HG03565 (cell line): Measurements from ENCODE around the gene KCNK16.

ENCODE experiments used
- ATAC-seq: cut with Tn5 transposase; IDR thresholded peaks from one replicate; pipeline ENCODE4 v1.9.1; 2021; ENCODE audit warnings: mild to moderate bottlenecking, moderate library complexity; ENCODE audit not compliant: unreplicated experiment

KCNK16 gene

DNA sequence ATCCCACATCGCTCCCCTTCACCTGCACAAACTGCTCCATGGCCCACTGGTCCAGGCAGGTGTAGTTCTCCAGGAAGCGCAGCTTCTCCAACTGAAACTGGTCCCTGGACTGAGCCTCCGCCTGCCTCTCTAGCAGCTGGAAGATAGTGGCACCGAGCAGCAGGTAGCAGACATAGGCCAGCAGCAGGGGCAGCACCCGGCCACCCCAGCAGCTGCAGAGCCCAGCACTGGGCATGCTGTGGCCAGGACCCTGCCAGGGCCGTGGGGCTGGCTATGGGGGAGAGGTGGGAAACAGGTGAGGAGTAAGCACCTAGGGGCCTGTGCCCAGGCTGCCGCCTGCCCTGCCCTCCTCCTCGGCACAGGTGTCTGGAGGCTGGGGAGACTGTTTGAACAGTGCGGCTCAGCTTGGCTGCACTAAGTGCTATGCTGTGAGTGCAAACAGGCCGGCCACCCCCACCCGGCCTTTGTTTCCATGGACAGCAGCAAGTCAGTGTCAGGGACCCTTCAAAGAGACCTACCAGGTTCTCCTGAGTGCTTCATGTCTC, at the start of gene KCNK16:
Gene KCNK16, minus strand, starts transcription at position 397 of the 545 bp plus-strand sequence. Its CDS starts 162 bp downstream, at position 235.
- ATAC-seq = no peak

DNA sequence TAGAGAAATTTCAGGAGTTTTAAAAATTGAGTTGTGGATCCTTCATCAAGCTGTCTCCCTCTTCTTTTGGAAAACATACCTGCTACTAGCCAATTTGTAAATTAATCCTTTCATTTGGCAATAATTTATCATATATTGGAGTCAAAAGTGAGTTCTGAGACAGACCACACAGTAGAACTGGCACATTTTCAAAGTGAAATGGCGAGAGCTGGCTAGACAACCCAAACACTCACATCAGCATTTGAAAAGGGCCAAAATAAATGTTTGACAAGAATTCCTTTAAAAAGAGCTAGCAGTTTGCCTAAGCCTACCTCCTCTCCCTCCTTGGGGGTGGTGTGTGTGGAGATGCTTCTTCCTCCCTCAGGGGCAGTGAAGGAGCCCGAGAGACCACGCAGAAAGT, 47.9 kb upstream of the KCNK16 start:
- no peak for ATAC-seq

DNA sequence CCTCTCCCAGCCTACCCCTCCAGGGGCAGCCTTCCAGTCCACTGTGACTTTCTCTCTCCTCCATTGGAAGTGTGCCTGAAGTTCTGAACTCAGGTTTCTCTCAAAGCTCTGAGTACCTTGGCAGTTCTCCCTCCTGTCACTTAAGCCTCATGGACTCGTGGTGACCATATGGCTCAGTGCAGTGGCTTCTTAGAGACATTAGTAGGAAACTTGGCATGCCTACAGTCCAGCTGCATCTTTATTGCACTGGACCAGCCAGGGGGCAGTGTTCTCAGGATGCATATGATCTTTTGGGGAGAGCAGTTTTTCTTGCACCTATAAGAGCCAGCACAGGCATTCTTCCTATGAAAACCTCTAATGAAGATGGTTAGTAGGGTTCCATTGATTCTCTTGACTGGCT, 47.5 kb upstream of the KCNK16 start:
- no peak for ATAC-seq

DNA sequence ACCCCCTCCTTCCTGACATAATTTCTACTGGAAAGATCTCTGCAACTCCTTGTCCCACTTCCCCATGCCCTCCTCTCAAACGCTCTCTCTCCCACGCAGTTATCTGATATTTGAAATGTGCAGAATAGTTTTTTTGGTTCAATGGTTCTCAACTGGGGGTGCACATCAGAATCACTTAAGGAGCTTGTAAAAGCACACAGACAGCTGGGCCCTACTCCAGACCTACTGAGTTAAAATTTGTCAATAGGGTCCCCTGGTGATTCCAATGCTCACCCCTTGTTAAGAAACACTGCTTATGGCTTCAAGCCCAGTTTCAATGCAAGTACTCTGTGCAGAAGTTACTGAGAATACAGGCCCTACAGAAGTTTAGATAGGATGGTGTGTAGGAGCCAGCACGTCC, 45.2 kb upstream of the KCNK16 start:
- ATAC-seq = no peak

DNA sequence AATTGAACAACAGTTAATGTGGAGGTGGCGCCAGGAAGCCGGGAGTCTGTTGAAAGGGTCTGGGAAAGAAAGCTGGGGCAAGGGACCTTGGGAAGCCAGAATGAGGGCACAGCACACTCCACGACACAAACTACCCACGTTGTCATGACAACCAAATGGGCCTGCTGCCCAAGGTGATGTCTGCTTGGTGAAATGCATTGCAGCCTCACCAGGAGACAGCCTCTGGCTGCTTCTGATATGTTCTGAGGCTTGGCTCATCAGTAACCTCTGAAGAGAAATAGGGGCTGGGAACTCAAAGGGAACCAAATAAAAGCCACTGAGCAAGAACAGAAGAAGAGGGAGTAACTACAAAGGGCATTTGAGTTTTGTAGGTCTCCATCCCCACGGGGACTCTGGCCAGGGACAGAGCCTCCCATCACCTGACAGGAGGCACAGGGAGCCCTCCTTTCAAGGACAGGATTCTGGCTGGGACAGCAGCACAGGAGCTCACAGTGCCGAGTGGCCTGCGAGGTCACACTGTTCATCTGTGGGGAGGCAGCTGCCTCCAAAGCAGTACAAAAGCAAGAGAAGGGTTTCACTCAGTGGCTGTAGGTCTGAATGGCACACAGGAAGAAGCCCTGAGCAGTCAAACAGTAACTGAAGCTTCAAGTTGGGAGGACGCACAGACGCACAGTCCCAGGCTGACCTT, 44.6 kb upstream of the KCNK16 start:
- ATAC-seq = no peak

DNA sequence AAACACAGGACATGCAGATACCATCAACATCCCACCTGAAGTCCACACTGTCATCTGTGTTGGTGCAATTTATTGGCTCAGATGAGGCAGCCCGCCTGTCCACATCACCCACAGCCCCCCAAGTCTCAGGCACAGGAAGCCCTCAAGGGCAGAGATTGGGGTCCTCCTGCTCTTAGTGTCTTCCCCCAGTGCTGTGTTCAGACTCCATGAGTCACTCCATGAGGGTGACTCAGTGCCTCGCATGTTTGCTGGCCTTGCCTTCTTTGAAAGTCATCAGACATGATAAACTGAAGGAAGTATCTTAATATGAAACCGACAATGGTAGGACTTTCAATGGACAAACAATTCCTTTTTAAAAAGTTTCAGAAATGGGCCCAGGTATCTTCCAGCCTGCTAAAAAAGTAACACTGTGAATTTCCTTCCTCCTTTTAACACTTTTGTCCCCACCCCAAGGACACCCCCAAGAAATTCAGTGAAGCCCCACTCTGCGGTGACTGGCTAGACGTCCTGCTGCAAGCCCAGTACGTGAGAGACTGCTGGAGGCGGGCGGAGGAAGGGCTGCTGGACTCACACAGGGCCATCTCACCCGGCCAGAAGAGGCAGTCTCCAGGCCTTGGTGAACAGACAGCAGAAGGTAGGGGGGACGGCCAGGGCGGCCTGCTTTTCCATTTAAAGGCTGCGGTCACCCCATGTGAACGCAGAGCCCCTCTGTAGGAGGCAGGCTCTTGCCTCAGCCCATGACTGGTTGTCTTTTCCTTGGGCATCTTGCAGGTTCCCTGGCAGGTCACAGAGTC, 43.0 kb upstream of the KCNK16 start:
- ATAC-seq = no peak

DNA sequence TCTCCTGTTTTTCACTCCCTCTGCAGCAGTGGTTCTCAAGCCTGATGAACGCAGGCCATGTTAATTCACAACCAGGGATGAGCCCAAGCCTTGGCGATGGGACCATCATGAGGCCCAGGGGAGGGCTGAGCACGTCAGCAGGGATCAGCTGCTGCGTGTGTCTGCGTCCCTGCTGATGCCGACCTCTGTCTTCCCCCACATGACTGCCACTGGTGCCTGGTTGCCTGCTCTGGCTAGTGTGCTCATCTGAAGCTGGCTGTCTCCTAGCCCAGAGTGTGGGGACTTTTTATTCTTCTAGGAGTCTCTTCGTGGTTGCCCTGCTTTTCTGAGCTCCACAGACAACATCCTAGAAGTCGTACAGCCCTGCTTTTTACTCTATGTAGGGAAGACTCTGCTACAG, 40.8 kb upstream of the KCNK16 start:
- ATAC-seq = no peak

DNA sequence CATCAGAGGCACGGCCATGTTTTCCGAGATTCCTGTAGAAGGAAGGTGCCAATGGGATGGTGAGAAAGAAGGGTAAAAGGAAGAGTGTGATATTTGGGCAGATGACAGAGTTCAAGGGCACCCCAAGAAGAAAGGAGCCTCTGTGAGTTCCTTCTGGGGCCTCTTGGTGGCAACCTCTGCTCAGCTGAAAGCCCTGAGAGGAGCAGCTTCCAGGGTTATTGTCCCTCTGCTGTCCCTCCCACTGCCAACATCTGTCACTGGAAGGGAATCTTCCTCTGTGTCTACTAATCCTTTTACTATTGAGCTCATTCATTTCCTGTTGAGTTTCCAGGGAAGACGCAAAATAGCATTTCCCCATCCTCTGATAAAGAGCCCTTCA, 40.0 kb upstream of the KCNK16 start:
- ATAC-seq = no peak

DNA sequence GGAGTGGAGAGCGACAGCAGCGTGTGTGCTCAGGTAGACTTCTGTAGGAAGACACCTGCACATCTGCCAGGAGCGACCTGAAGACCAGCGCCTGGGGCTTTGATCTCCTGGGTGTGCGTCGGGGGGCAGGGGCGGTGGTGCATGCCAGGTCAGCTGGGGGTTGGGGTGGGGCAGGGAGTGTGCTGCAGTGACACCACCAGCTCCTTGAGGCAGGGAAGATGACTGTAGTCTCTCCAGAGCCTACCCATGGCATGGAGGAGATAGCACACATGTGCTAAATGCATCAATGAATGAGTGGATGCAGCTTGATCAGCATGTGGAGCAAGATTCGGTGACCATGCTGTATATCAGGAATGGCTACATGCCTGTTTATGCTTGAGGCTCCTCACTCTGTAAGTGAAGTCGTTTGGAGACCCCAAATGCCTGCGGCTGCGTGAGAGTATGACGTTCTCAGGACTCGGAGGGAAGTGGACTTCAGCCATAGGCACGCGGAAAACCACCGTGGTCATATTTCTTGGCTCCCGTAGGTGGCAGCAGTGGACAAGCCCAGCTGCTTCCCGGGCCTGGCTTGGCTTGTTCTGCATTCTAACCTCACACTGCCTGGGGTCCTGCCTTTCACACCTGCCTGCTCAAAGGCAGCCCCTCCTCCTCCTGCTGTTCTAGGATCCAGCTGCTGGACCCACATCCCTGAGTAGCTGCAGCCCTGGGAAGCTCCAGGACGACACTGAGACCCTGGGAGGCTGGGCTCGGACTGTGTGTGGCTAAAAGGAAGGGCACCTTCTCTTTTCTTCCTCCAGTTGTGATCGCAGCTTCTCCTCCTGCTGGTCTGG, 39.4 kb upstream of the KCNK16 start:
- peak; percentile 76 for ATAC-seq

DNA sequence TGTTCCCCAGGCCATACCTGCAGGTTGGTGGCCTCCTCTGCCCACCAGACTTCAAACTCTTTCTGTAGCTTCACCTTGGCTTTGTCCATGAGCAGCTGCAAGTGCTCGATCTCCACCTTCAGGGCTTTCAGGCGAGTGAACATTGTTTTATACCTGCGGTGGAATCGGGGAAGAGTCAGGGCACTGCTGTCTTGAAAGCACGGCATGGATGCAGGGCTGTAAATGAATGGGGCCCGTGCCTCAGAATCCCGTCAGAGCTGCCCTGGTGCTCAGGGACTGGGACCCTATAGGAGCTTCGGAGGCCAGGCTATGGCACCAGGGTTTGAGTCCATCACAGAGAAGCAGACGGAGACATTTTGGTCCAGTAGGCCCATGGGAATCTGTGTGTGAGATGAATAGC, 37.9 kb upstream of the KCNK16 start:
- ATAC-seq = no peak

DNA sequence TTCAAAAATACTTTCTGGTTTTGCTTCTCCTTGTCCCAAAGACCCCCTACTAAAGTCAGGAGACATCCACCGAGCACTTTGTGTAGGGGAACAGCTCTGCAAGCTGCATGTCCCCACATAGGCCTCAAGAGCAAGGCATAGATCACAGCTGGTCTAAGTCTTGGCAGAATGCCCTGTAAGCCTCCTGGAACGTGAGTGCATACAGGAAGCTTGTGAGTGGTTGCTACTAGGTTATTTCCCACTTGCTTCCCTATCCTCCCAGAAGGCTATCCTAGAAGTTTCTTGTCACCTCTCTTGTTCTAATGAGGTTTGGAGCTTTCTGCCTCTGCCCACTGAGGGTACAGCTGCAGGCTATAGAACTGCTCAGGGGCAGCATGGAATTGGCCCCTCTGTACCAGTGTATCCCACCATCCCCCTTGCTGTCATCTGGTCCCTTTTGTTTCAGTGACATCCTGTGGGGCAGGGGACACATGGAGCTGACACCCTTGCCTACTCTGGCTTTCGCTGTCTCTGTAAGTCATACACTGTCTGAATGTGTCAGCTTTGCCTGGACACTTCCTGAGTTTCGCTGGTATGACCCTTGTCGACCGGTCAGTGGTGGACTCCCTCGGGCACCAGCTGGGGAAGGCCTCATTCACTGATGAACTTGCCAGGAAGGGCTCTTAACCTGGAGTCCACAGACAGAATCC, 35.6 kb upstream of the KCNK16 start:
- no peak for ATAC-seq

DNA sequence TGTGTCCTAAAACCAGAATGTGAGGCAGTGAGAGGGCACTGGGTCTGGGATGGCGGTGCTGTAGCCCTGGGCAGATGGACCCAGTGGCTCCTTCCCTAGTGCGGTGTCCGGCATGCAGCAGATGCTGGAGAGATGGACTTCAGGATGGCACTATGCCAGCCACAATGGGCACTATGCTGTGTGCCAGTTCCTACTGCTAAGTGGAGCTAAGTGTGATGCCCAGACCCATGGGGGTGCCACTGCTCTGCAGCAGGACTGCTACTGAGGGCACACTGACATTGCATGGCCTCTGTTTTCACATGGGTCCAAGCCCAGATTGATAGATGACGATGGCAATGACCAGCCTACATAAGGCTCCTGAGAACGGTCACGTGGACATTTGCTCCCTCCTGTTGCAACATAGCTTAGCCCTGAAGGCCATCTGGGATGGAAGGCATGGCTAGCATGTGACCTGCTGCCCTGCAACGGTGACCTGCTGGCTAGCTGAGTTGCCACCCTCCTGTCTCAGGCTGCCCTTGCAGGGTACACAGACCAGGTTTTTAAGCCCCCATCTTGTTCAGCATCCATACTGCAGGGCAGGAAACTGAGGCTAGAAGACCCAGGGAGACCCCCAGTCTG, 31.3 kb upstream of the KCNK16 start:
- ATAC-seq = no peak

DNA sequence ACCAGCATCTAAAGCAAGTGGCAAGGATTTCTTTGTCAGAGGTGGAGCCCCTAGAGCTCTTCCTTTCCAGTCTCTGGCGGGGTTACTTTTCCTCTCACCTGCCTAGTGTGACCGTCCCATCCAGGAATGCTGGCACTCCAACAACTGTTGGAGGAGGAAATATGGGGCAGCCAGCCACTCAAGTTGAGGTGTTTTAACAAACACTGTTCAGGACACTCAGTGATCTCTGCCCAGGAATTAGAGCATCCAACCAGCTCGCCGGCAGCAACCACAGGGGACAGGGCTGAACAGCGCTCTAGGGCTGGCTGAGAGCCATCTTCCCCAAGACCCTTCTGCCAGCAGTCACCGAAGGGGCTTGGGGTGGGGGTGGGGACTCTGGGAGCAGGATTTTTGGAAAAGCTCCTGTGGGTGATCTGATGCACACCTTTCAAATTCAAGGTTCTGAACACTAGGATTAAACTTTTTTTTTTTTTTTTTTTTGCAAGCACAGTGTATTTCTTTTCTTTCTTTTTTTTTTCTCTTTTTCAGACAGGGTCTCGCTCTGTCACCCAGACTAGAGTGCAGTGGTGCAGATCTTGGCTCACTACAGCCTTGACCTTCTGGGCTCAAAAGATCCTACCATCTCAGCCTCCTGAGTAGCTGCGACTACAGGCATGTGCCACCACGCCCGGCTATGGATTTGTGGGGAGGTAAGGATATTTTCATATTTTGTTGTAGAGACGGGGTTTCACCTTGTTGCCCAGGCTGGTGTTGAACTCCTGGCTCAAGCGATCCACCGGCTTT, 28.4 kb upstream of the KCNK16 start:
- no peak for ATAC-seq

DNA sequence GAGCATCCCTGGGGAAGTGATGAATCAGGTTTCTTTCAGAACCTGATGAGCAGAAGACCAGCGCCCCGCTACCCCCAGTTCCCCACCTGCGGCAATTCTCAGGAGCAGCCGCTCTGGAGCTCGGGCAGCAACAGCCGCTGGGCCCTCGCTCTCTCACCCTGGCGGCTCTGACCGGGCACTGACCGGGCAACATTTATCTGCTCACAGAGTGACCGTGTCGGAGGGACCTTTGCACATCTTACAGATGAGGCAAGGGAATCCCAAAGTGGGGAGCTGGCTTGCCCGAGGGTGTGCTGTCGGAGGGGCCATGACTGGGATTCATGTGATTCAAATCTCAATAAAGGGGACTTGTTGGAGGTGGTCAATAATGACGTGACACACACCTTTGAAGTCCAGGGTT, 26.2 kb upstream of the KCNK16 start:
- no peak for ATAC-seq

DNA sequence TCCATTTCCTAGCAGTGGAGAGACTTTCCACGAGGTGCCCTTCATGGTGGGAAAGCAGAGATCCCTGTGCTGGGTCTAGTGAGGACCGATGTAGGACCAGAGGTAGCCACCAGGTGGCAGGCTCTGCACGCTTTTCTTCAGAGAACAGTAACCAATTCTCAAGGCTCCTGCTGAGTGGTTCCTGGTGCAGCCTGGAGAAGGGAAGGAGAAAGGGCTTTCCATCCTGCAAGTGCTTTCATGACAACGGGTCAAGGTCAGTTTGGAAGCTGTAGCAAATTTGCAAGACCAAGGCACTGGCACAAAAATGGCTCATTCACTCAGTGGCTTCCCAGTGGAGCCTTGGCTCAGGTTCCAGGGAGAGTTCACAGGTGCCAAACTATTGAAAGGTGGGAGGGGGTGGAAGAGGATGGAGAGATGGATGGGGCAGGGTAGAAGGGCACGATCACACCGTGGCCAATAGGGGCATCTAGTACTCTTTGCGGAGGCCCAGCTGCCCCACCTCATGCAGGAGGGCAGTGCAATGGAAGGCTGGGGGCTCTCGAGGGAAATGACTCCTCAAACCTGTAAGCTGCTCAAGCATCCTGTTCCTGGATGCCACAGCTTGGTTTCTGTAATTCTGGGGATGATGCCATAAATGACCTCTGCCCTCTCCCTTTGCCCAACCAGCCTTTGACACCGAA, 25.5 kb upstream of the KCNK16 start:
- ATAC-seq = no peak

DNA sequence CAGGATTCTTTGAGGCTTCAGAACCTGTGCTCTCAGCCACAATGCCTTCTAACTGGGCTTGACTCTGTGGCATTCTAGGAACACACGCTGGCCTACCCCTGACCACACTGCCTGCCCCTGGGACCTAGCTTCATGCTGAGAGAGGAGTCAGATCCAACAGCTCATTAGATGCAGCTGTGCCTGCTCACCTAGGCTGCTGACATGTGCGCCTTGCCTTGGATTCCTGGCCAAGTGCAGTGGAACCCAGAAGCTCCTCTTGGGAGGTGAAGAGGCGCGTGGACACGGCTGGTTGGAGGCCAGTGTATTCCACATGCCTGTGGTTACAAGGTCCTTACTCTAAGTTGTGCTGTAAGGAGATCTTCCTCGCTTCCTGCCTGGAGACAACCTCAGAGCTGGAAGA, 24.7 kb upstream of the KCNK16 start:
- ATAC-seq = no peak

DNA sequence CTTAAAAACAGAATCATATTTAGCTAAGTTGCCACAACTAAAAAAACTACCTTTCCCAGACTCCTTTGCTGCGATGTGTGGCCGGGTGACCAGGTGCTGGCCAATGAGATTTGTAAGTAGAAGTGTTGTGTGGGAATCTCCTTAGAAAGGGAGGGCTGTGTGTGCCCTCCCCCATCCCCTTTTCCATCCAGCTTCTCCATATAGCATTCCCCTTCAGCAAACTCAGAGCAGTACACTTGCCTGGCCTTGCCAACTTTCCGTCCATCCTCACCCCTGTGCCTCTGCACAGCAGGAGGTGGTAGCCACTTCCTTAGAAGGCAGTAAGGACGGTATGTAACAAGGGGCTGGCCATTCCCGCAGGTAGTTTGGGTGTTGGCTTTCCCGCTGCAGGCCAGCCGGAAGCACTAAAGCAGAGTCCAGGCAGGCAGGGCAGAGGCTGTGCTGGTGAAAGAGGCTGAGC, 22.3 kb upstream of the KCNK16 start:
- no peak for ATAC-seq

DNA sequence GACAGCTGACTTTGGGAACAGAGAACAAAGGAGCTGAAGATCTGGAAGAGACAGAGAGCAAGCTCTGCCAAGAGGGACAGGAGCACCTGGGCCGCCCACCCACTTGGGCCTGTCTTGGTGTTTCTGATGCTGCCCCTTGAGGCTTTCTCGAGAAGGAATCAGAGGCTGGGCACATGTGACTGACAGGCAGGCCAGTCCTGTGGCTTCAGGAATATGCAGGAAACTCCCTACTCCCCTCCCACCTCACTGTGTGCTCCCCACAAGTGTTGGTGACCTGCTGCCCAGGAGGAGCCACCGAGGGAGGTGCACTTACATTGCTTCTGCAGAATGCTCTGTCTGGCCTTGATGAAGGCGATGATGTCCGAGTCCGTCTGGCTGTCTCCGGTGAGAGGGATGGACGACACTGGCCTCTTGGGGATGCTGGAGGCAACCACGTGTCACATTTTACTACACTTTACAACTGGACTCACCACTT, 20.9 kb upstream of the KCNK16 start:
- ATAC-seq = no peak
